GM12878 (cell line): ENCODE data around the gene CDH10. TPM values are rescaled to one million over a fixed set of nuclear protein-coding genes. Genes with fewer than 3 reads are reported as not detected.

Experiments
- ATAC-seq: fragments of 200-7000 bp; cut with Tn5 transposase; 3 replicates; pipeline ENCODE4 v1.9.1; 2020; ENCODE audit warnings: mild to moderate bottlenecking, moderate library complexity
- BruUV-seq: library from RNA; stranded (reverse); fragments of 400-500 nt; replicated peaks from 2 replicates; lab custom pipeline; 2021; lab: Mats Ljungman, UMichigan
- CTCF ChIA-PET: fragments of 300-600 bp; sonication (Branson Sonifier 250); formaldehyde crosslinking; extraction: SDS; loops from one replicate; lab custom pipeline; 2021; ENCODE audit warnings: inconsistent platforms; lab: Yijun Ruan, JAX
- POLR2A ChIA-PET: fragments of 350-600 bp; formaldehyde crosslinking; extraction: SDS; loops from one replicate; lab custom pipeline; 2021; ENCODE audit warnings: inconsistent platforms; lab: Charles Lee
- RAD21 ChIA-PET: fragments of 300-600 bp; sonication (Branson Sonifier 250); formaldehyde crosslinking; loops from one replicate; lab custom pipeline; 2023; ENCODE audit warnings: antibody characterized with exemption; ENCODE audit not compliant: unreplicated experiment; lab: Charles Lee
- SMC1A ChIA-PET: fragments of 300-600 bp; sonication (Branson Sonifier 250); formaldehyde crosslinking; loops from one replicate; lab custom pipeline; 2023; ENCODE audit not compliant: unreplicated experiment, uncharacterized antibody; lab: Charles Lee
- DNase-seq: peaks from one replicate; pipeline ENCODE4 v3.0.0-alpha.2; 2011; ENCODE audit warnings: low read depth, low spot score
- FAIRE-seq: peaks from 3 replicates; lab custom pipeline; 2011; peaks lifted over from hg19 to GRCh38; lab: Jason Lieb, UNC
- H2AFZ ChIP-seq: 2 replicates; pipeline ENCODE4 v1.6.0; 2011; ENCODE audit warnings: low read depth, low read length, control low read depth; ENCODE audit not compliant: control insufficient read depth
- H3K27ac ChIP-seq: 2 replicates; pipeline ENCODE4 v1.5.1; 2011; ENCODE audit warnings: control low read depth; ENCODE audit not compliant: control insufficient read depth, insufficient read depth
- H3K27me3 ChIP-seq, 2 experiments: replicated peaks in 1 of 2; 2 replicates each; pipeline versions ENCODE4 v1.6.0 to v1.6.1; 2011; ENCODE audit warnings: low read length in 1 of 2; ENCODE audit not compliant: control insufficient read depth in 2 of 2, insufficient read depth in 2 of 2
- H3K36me3 ChIP-seq, 2 experiments: 2 replicates each; pipeline ENCODE4 v1.5.1; 2011; ENCODE audit warnings: low read length in 1 of 2; ENCODE audit not compliant: control insufficient read depth in 2 of 2, insufficient read depth in 2 of 2
- H3K4me1 ChIP-seq: 2 replicates; pipeline ENCODE4 v1.6.1; 2011; ENCODE audit warnings: mild to moderate bottlenecking, low read length, moderate library complexity, mixed read lengths; ENCODE audit not compliant: control insufficient read depth, insufficient read depth
- H3K4me2 ChIP-seq: 2 replicates; pipeline ENCODE4 v1.6.0; 2011; ENCODE audit warnings: control low read depth; ENCODE audit not compliant: control insufficient read depth, insufficient read depth
- H3K4me3 ChIP-seq: fragments of 200-600 bp; sonication (generic); 2 replicates; pipeline ENCODE4 v1.5.1; 2016
- H3K79me2 ChIP-seq: 2 replicates; pipeline ENCODE4 v1.6.0; 2011; ENCODE audit warnings: low read length; ENCODE audit not compliant: control insufficient read depth, insufficient read depth
- H3K9ac ChIP-seq: 2 replicates; pipeline ENCODE4 v1.8.0; 2011; ENCODE audit warnings: low read length, control low read depth, mixed read lengths; ENCODE audit not compliant: control insufficient read depth, insufficient read depth
- H3K9me3 ChIP-seq: replicated peaks from 3 replicates; pipeline ENCODE4 v1.5.1; 2011; ENCODE audit warnings: mild to moderate bottlenecking, low read length; ENCODE audit not compliant: control insufficient read depth, insufficient read depth
- H4K20me1 ChIP-seq: 2 replicates; pipeline ENCODE4 v1.6.0; 2011; ENCODE audit not compliant: control insufficient read depth, insufficient read depth
- GABPA ChIP-seq: IDR thresholded peaks from 2 replicates; pipeline ENCODE4 v1.6.1; 2014; ENCODE audit warnings: antibody characterized with exemption, low read depth, mild to moderate bottlenecking, inconsistent platforms
- KDM1A ChIP-seq: fragments of 200-600 bp; sonication (generic); IDR thresholded peaks from 2 replicates; pipeline ENCODE4 v1.6.1; 2016; ENCODE audit warnings: borderline replicate concordance
- MTA3 ChIP-seq: IDR thresholded peaks from 2 replicates; pipeline ENCODE4 v1.6.1; 2012; ENCODE audit warnings: low read length, inconsistent platforms, borderline replicate concordance
- MYC ChIP-seq: IDR thresholded peaks from 2 replicates; pipeline ENCODE4 v1.6.1; 2011; ENCODE audit warnings: mild to moderate bottlenecking, low read length, moderate library complexity, inconsistent platforms; ENCODE audit not compliant: insufficient read depth, insufficient replicate concordance, insufficient read length, severe bottlenecking
- NFIC ChIP-seq: IDR thresholded peaks from 2 replicates; pipeline ENCODE4 v1.6.1; 2012; ENCODE audit warnings: low read depth, mild to moderate bottlenecking, inconsistent platforms, low read length, moderate library complexity
- POLR2A ChIP-seq: IDR thresholded peaks from 2 replicates; pipeline ENCODE4 v1.6.1; 2011; ENCODE audit warnings: low read depth, mild to moderate bottlenecking, low read length
- TAF1 ChIP-seq: IDR thresholded peaks from 2 replicates; pipeline ENCODE4 v1.6.1; 2011; ENCODE audit warnings: mild to moderate bottlenecking, low read depth, low read length, borderline replicate concordance
- WGBS: methylation state at CpG from one replicate; pipeline ENCODE4 v1.1.6; 2016; ENCODE audit warnings: low lambda C conversion rate; ENCODE audit not compliant: insufficient replicate concordance, insufficient coverage; ENCODE audit errors: missing lambda C conversion rate; 5-methylcytosine and 5-hydroxymethylcytosine counted together
- in situ Hi-C: fragments of 300-500 bp; cut with MboI; formaldehyde crosslinking; loops from 9 replicates; pipeline ENCODE4 v1.14.3; 2018; ENCODE audit warnings: mixed read lengths
- intact Hi-C: fragments of 100-400 bp; cut with micrococcal nuclease; formaldehyde crosslinking; loops from one replicate; pipeline ENCODE4 v1.14.2; 2022; ENCODE audit not compliant: unreplicated experiment
- polyA plus RNA-seq, 11 experiments: library from polyadenylated mRNA; depleted of rRNA in 4 of 11; unstranded in 6 of 11; stranded (reverse) in 5 of 11; fragments of >200 nt; fragmentation: Nextera tagmentation in 4 of 11; fragmentation: Illumina TruSeq in 1 of 11; extraction: Ambion mirVana in 4 of 11; extraction: Trizol in 1 of 11; gene quantifications; 1 replicate in 1 of 11; 2 replicates in 10 of 11; pipeline versions ENCODE4 v1.2.1 to v1.2.3, GENCODE V29; 2011 to 2016; ENCODE audit warnings: inconsistent platforms in 2 of 11, missing spikeins in 2 of 11, low read depth in 1 of 11
- total RNA-seq, 4 experiments: library from RNA; depleted of rRNA in 3 of 4; stranded (reverse); fragments of >200 nt in 3 of 4; fragmentation: Illumina TruSeq in 1 of 4; extraction: Trizol in 1 of 4; gene quantifications; 2 replicates each; pipeline versions ENCODE4 v1.2.1 to v1.2.3, GENCODE V29; 2013 to 2021
- TF ChIP-seq, protein P1 (sequence below): IDR thresholded peaks from 2 replicates; pipeline ENCODE4 v1.6.1; 2012; ENCODE audit warnings: low read depth, low read length, improper control_type of control experiment
- TF ChIP-seq, protein P2 (sequence below): fragments of 450-650 bp; IDR thresholded peaks from 2 replicates; pipeline ENCODE4 v1.6.1; 2017; ENCODE audit warnings: antibody characterized with exemption, mild to moderate bottlenecking, moderate library complexity

The CDH10 gene
- total and polyA plus RNA-seq, 10 of the 15 experiments (the other 5 are each of a cell fraction or from before 2014, with no cell fraction given), result 0.04 to 0.05 TPM; not detected in 8

DNA sequence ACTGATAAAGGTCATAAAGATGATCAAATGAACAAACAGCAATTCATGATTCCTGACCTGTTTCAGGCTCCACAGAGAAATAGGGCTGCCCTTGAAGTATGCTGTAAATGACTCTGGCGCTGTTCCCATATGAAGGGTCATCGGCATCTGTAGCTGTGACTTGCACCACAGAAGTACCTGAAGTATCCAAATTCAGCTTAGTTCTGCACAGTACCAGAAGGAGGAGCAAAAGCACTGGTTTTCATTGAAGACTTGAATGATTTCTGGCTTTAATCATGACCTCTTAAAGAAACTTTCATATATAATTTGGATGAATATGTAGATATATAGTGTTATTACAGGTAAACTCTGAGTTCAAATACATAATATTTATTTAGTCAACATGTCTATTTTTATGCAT lies 109.1 kb downstream of the CDH10 start:
- Histone ChIP-seq H3K9me3 (no peaks in the 10 kb centered on the region), H3K36me3 (no peaks in the 10 kb centered on the region)
- TF ChIP-seq MYC (no peak), POLR2A (no peak), KDM1A (no peak), GABPA (no peak), MTA3 (no peak), TAF1 (no peak), NFIC (no peak)
- TF ChIP-seq, protein P1, sequence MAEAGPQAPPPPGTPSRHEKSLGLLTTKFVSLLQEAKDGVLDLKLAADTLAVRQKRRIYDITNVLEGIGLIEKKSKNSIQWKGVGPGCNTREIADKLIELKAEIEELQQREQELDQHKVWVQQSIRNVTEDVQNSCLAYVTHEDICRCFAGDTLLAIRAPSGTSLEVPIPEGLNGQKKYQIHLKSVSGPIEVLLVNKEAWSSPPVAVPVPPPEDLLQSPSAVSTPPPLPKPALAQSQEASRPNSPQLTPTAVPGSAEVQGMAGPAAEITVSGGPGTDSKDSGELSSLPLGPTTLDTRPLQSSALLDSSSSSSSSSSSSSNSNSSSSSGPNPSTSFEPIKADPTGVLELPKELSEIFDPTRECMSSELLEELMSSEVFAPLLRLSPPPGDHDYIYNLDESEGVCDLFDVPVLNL, result no peak
- TF ChIP-seq, protein P2, sequence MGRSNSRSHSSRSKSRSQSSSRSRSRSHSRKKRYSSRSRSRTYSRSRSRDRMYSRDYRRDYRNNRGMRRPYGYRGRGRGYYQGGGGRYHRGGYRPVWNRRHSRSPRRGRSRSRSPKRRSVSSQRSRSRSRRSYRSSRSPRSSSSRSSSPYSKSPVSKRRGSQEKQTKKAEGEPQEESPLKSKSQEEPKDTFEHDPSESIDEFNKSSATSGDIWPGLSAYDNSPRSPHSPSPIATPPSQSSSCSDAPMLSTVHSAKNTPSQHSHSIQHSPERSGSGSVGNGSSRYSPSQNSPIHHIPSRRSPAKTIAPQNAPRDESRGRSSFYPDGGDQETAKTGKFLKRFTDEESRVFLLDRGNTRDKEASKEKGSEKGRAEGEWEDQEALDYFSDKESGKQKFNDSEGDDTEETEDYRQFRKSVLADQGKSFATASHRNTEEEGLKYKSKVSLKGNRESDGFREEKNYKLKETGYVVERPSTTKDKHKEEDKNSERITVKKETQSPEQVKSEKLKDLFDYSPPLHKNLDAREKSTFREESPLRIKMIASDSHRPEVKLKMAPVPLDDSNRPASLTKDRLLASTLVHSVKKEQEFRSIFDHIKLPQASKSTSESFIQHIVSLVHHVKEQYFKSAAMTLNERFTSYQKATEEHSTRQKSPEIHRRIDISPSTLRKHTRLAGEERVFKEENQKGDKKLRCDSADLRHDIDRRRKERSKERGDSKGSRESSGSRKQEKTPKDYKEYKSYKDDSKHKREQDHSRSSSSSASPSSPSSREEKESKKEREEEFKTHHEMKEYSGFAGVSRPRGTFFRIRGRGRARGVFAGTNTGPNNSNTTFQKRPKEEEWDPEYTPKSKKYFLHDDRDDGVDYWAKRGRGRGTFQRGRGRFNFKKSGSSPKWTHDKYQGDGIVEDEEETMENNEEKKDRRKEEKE, result no peak
- TF ChIP-seq, all 136 proteins: peak for 0
- ChIA-PET CTCF (no interaction called here), RAD21 (no interaction called here), SMC1A (no interaction called here), POLR2A (no interaction called here)
- DNase-seq (no peak), ATAC-seq (no peak), FAIRE-seq (no peak)
- H4K20me1 ChIP-seq, result no peaks in the 10 kb centered on the region
- no peak overlapping the region for H3K4me2 ChIP-seq
- intact Hi-C loops, result no loop called here
- BruUV-seq, result no TSS peak
- no peak overlapping the region for H3K4me3 ChIP-seq
- no peaks in the 10 kb centered on the region for H3K79me2 ChIP-seq
- no peaks in the 10 kb centered on the region for H3K27me3 ChIP-seq
- no peak overlapping the region for H3K9ac ChIP-seq
- WGBS, result 56% methylated on average over 2 of the region's 2 CpGs
- no peak overlapping the region for H2AFZ ChIP-seq
- H3K27ac ChIP-seq, result no peak overlapping the region
- in situ Hi-C loops, result no loop called here
- no peaks in the 10 kb centered on the region for H3K4me1 ChIP-seq
